SHP77 treated with DMSO at 0.1 percent for 48 hours (cell line): Measurements from ENCODE around the gene YTHDF2.
"Not testable (repeated sequence)": the region's sequence is repeated elsewhere in the genome, so short reads cannot be mapped to it uniquely, and the experiment has no call there.

Experiments
- DNase-seq: peaks from one replicate; lab custom pipeline; 2025; lab: John Stamatoyannopoulos, UW

Gene YTHDF2

DNA sequence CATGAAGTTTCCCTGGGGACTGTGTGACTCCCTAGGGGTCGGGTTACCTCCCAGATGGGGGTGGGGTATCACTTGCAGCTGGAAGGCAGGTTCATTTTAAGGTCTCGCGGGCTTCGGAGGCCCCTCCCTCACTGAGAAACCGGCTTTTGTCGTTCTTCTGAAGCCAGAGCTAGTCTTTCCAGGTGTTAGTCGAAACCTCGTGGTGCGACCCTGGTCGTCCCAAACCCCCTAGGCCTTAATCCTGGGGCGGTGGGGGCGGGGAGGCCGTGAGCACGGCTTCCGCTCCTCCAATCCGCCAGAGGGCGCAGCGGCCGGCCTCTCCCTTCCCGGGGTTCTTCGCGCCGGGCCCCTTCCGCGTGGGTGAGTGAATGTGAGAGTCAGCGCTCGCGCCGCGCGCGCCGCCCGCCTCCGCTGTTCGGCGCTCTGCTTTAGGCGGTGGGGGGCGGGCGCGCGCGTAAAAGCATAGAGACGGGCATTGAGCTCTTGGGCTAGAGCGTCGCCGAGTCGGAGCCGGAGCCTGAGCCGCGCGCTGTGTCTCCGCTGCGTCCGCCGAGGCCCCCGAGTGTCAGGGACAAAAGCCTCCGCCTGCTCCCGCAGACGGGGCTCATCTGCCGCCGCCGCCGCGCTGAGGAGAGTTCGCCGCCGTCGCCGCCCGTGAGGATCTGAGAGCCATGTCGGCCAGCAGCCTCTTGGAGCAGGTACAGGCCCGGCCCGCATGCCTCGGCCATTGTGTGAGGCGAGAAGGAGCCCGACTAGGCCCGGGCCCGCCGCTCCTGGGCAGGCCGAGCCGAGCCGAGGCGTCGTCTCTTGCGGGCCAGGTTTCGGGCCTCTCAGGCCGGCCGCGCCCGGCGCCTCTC, at the start of gene YTHDF2:
Gene YTHDF2, plus strand, starts transcription at position 491 of the 857 bp plus-strand sequence. Its CDS starts 181 bp downstream, at position 672.
- DNase-seq = peak; percentile 90

DNA sequence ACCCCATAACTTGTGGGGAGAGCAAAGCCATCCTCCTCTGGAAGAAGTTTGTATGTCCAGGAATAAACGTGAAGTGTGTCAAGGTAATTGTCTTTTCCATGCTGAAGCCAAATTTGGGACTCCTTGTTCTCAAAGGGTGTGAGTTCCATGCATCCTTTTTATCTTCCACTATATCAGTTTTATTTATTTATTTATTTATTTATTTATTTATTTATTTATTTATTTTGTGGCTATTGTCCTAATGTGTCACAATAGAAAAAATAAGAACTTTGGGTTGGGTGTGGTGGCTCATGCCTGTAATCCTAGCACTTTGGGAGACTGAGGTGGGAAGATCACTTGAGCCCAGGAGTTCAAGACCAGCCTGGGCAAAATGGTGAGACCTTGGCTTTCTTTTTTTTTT, 45.1 kb upstream of the YTHDF2 start:
- not testable (repeated sequence) for DNase-seq

DNA sequence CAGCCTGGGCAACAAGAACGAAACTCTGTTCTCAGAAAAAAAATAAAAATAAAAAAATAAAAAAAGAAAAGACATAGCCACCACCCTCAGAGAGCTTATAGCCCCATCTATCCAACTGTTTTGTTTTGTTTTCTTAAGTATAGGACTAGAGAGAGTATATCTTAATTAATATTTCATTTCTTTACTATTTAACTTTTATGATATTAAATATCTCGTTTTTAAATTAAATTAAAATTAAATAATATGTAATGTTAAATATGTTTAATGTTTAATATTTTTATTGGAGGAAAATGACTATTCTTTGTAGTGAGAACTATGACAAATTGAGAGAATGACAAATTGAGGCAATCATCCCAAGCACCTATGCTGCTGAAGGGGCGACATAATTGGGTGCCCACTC, 33.1 kb upstream of the YTHDF2 start:
- DNase-seq = no peak

DNA sequence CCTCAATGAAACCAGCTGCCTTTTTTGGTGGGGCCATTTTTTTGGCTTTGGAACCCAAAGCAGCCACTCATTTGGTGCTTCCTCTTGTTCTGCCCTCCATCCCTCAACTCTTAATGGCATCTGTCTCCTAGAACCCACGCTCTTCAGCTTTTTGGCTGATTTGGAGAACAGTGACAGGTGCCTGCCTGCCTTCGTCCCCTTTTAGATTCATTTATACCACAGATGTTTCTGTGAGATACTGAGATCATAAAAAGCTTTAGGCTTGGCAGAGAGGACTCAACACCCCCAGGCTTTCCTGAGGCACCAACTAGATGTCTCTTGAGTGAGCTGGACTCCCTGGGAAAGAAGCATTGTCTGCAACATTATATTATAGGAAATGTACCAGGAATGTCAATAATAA, 20.4 kb upstream of the YTHDF2 start:
- DNase-seq = no peak

DNA sequence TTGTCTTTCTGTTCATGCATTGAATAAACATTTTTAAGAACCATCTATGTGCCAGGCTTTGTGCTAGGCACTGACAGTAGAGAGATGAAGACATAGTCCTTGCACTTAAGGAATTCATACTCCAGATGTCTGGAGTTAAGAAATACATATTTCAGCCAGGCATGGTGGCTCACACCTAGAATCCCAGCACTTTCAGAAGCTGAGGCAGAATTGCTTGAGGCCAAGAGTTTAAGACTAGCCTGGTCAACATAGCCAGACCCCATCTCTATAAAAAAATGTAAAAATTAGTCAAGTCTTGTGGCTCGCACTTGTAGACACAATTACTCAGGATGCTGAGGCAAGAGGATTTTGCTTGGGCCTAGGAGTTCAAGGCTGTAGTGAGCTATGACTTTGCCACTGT, 18.6 kb upstream of the YTHDF2 start:
- DNase-seq = no peak

DNA sequence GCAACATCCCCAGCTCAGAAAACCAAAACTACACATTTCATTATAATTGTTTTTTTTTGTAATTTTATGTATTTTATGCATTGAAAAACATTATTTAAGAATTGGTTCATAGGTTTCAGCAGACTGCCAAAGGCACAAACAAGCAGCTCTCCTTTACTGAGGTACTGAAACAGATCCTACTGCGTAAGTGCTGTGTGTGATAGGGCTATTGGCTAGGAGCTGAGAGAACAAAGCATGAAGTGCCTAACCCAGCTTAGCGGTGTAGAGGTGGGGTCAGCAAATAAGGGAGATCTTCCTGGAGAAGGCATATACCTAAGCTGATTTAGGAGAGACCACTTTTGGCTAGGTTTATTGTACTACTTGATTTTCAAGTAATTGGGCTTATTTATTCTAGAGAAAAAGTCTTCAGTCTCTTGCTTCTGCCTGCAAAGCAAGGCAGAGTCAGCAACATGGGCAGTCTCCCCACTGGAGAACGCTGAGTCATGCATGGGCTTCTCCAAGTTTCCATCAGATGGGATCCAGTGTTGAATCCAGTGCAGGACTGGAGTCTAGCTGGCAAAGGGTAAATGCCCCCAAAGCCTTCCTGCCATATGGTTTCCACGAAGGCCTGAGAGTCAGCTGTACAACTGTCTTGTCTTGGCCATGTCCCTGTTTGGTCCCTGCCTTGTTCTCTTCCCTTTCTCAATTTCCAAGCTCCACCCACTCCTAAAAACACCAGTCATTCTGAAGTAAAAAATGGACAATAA, 18.0 kb upstream of the YTHDF2 start:
- no peak for DNase-seq

DNA sequence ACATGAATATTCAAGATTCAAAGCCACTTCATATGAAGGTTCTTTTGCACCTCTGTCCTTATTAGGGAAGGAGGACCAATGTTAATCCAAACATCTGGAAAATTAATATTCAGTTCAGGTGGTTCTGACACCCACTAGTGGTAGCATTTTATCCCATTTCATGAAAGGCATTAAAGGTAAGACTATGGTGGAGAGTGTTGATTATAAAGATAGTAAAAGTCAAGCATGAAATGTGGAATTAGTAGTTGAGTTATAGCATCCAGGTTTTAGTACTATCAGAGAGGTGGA, 17.5 kb upstream of the YTHDF2 start:
- no peak for DNase-seq

DNA sequence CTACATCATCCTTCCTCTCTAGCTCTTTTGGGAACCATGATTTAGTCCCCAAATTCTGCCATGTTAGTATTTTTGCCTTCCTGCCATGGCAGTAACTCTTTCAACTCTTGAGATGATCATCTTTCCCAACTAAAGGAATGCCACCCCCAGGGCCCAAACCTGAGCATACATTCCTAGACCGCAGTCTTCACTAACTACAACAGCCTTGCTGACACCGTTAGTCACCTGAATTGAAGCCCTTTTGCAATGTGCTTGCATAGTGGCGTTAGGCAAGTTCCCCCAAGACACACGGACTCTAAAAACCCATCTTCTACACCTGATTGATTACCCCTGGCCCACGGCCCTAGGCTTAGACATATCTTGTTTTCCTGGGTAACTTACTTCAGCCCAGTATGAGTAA, 16.4 kb upstream of the YTHDF2 start:
- DNase-seq = no peak

DNA sequence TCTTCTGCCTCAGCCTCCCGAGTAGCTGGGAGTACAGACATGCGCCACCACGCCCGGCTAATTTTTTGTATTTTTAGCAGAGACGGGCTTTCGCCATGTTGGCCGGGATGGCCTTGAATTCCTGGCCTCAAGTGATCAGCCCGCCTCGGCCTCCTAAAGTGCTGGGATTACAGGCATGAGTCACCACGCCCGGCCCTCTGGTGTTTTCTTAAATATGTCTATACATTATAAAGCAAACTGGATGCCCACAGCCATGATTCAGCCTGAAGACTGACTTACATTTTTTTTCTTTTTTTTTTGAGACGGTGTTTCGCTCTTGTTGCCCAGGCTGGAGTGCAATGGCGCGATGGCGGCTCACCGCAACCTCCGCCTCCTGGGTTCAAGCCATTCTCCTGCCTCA, 14.8 kb upstream of the YTHDF2 start:
- not testable (repeated sequence) for DNase-seq

DNA sequence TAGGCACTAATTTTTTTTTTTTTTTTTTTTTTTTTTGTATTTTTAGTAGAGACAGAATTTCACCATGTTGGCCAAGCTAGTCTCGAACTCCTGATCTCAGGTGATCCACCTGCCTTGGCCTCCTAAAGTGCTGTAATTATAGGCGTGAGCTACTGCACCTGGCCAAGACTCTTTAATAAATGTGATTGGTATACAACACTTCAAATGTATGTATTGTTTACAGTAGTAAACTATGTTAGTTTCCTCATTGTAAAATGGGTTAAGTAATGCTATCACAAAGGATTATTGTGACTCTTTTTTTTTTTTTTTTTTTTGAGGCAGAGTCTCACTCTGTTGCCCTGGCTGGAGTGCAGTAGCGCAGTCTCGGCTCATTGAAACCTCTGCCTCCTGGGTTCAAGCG, 11.4 kb upstream of the YTHDF2 start:
- DNase-seq = not testable (repeated sequence)

DNA sequence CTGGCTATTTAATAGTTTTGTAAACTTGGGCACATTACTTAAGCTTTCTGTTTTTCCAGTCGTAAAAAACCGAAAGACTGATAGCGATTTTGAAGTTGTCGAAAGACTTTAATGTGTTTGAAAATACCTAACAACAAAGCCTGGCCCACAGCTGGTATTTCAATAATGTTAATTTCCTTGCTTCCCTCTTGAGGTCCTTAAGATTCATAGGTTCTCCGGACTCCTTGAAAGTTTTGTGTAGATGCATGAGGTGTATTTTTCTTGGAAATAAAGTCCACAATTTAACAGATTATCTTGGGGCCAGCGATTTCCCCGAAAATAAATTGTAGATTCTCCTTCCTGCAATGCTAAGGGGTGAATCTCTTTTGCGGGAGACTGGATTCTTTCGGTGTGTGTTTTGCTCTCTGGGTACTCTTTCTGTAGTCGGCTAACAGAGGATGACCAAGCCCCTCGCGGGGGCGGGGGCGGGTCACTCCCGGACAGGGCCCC, 735 bp upstream of the YTHDF2 start:
- DNase-seq = no peak

DNA sequence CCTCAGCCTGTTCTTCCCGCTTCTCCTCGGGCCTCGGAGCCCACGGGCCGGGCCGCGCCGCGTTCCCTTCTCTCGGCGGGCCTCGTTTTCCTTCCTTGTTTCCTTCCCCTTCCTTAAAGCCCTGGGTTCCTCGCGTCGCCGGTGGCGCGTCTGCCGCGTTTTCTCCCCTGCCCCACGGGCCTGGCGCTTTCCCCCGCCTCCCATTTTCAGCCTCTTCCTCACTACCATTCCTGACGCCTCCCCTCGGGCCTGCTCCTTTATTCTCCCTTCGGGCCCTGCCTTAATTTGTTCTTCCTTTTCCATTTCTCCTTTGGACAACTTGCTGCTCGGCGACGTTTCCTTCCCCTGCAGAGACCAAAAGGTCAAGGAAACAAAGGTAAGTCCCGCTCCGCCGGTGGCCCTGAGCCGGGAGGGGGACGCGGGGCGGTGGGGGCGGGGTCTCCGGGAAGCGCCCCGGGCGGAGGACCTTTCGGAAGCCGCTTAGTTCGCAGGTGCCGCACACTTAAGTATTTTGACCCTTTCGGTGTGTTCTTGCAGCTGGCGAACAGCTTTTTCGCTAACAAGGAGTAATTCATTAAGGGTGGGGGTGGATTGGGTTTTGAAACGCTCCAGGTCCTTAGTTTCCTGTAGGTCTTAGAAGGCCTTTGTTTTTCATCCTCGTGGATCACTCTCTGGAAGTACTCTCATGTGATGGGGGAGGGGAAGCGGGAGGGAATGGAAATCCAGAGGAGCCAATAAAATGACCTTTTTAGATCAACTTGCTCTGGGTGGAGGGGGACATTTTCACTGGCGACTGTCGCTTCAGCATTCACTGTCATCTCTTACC, 780 bp downstream of the YTHDF2 start:
- DNase-seq = peak; percentile 9

DNA sequence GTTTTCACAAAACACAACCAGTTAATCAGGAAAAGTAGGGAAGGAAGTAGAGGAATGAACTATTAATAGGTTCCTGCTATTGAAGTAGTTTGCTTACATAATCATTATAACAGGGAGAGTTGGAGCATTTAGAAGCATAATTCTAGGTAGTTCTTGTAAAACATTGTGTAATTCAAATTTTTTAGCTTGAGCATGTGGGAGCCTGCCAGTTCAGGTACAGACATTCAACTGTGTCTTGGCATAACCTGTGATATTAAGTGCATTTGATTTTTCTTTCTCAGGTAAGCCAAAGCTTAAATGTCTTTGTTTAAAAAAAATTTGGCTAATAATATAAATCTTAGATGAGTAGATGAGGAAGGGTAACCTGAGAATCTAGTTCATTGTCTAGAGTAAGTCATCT, 3.4 kb downstream of the YTHDF2 start:
- no peak for DNase-seq

DNA sequence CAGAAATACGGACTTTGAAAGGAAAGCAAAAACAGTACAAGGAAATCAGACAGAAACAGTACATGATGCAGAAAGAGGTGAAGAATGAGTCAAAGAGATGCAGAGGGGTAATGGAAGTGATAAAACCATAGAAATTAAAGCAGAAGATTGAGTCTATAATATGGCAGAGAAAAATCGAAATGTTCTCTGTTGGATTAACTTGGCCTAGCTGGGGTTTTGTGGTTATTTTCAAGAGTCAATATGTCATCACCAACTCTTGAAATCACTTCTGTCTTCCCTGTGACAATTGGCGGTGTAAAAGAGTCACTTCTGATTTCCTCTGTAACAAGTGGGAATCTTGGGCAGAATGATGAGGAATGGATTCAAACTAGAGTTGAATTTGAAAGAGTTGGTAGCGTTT, 7.4 kb downstream of the YTHDF2 start:
- DNase-seq = no peak

DNA sequence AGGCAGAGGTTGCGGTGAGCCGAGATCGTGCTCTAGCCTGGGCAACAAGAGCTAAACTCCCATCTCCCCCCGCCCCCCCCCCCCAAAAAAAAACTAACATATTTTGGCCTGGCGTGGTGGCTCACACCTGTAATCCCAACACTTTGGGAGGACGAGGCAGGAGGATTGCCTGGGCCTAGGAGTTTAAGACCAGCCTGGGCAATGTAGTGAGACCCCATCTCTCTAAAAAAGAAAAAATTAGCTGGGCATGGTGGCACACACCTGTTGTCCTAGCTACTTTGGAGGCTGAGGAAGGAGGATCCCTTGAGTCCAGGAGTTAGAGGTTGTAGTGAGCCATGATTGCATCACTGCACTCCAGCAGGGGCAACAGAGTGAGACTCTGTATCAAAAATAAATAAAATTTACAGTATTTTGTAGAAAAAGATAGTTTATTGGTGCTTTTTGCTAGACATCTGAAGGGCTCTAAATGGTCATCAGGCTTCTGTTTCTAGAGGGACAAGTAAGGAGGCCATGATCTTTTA, 9.0 kb downstream of the YTHDF2 start:
- no peak for DNase-seq

DNA sequence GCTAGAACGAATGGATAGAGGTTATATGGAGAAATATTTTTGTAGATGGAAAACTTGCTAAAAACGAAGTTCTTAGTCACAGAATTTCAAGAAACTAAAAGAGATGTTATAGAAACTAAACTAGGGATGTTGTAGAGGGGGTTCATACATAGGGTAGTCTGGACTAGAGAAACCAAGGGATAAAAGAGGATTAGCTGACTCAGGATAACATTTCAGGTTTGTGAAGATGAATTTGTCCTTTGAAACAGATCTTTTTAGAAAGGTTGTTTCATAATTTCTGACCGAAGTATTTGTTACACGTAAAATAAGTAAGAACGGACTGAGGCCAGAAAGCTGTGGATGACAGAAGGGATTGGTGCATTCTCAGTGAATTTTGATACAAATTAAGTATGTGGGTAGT, 13.6 kb downstream of the YTHDF2 start:
- DNase-seq = no peak

DNA sequence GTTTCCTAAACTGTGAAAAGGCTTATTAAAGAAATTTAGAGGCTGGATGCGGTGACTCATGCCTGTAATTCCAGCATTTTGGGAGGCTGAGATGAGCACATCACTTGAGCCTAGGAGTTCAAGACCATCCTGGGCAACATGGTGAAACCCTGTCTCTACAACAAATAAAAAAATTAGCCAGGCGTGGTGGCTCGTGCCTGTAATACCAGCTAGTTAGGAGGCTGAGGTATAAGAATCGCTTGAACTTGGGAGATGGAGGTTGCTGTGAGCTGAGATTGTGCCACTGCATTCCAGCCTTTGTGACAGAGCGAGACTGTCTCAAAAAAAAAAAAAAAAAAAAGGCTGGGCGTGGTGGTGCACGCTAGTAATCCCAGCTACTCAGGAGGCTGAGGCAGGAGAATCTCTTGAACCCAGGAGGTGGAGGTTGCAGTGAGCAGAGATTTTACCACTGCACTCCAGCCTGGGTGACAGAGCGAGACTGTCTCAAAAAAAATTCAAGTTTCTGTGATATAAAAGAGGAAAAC, 14.1 kb downstream of the YTHDF2 start:
- DNase-seq = not testable (repeated sequence)

DNA sequence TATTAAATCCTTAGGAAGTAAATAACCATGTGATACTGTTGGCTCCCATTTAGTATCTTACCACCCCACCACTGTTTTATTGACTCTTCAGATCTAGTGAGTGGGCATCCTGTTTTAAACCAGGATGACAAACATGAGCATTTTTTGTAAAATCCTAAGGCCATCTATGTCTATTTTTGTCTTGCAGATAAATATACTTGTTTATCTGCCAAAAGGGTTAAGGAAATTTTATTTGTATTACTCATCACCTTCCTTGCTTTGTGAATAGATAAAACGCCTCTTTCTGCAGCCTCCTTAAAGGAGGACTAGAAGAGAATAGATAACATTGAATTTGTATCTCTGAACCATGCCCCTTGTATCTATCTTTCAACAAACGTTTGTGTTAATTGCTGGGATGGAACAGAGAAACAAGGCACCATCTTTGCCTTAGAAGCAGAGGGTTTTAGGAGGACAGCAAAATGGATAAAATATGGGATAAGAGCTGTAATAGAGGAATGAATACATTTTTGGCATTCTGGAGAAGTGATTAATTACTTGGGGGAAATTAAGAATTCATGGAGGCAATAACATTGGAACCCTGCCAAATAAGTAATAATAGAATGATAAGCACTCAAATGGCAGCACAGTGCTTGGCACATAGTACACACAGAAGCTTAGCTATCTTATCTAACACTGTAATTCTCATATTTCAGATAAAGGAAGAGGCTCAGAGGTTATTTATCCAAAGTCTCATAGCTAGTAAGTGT, 14.7 kb downstream of the YTHDF2 start:
- DNase-seq = no peak

DNA sequence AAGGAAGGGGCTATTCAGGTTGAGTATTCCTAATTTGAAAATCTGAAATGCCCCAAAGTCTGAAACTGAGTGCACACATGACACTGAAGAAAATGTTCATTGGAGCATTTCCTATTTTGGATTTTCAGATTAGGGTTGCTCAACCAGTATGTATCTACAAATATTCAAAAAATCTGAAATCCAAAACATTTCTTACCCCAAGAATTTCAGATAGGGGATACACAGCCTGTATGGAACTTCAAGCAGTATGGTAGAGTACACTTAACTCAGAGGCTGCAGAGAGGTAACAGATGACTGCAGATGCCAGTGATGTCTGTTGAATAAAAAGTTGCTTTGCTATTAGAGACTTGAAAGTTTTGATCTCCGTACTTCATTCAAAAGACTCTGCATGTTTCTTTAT, 19.0 kb downstream of the YTHDF2 start:
- DNase-seq = no peak

DNA sequence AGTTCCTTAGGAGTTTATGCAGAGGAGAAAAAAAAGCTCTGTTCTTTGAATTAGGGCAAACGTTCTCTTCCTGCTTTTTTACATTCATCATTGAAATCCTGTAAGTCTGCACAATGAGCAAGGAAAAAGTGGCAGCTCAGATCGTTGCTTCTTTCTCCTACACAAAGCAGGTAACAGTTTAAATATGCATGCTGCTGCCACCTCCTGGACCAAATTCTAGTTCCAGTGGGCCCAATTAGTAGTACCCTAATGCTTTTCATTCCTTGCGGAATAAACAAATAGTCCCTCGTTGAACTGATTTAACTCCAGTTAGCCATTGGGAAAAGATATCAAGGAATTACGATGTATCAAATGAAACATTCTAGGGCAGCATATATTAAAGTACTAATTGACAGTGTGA, 20.1 kb downstream of the YTHDF2 start:
- no peak for DNase-seq

DNA sequence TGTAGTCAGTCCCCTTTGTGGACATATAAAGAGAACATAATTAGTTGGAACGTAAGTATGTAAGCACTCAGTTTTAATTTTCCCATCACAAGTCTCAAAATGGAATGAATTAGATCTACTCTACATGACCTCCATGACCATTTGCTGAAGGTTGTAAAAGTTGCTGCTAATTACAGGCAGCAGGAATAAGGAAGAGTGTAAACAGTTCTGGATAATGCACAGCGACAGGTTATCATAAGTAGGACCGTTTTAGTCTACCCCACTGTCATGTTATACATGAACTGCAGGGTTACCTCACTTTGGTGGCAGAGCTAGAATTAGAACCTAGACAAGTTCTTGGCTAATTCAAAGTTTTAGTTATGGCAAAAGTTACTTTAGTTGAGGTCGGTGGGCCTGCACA, 21.7 kb downstream of the YTHDF2 start:
- no peak for DNase-seq
